GM19468 (cell line): ENCODE data around the gene CCDC70.
"Not testable (repeated sequence)": the region's sequence is repeated elsewhere in the genome, so short reads cannot be mapped to it uniquely, and the experiment has no call there.

Source experiments
- ATAC-seq: cut with Tn5 transposase; IDR thresholded peaks from one replicate; pipeline ENCODE4 v1.9.1; 2021; ENCODE audit warnings: mild to moderate bottlenecking, moderate library complexity, moderate number of reproducible peaks; ENCODE audit not compliant: unreplicated experiment; ENCODE audit errors: extremely low read depth

The CCDC70 gene

DNA sequence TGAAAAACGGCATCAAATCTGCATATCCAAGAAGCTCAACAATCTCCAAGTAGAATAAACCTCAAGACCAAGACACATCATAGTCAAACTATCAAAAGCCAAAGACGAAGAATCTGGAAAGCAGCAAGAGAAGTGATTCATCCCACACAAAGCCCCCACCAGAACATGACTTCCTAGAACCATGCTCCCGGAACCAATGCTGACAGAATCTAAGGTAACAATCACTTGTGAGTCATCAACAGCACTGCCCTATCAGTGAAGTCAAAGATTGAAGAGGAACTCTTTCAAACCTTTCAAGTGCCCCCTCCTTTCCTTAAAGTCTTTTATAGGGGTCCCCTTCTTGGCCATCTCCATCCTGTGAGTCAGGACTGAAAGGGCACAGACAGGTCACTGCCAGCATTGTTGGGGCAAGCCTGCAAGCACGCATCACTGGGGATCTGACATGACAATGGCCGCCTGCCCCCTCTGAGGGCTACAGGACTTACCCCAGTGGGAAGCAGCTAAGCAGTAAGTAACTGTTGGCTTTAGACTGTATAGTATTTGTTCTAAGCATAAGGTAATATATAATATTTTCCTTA is at the start of gene CCDC70:
TSS of gene CCDC70 (plus strand) at position 247 of the 578 bp plus-strand sequence. CDS start 3,443 bp downstream, outside the sequence.
- no peak for ATAC-seq

DNA sequence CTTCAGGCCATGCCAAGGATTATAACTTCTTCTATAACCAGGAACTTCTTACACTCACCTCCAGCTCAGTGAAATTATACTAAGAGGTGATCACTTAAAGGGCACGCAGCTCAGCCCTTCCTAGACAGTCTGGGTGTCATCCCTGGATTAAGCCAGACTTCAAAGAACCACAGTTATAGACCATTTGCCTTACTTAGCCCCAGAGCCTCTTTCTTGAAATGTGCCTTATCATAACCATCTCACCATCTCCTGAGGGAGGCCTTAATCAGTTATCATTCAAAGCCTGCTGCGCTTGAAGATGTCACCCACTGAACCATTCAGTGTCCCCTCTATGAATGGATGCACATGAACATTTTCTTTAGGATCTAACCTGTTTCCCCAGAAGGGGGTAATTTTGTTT is 47.7 kb upstream of the CCDC70 start:
- no peak for ATAC-seq

DNA sequence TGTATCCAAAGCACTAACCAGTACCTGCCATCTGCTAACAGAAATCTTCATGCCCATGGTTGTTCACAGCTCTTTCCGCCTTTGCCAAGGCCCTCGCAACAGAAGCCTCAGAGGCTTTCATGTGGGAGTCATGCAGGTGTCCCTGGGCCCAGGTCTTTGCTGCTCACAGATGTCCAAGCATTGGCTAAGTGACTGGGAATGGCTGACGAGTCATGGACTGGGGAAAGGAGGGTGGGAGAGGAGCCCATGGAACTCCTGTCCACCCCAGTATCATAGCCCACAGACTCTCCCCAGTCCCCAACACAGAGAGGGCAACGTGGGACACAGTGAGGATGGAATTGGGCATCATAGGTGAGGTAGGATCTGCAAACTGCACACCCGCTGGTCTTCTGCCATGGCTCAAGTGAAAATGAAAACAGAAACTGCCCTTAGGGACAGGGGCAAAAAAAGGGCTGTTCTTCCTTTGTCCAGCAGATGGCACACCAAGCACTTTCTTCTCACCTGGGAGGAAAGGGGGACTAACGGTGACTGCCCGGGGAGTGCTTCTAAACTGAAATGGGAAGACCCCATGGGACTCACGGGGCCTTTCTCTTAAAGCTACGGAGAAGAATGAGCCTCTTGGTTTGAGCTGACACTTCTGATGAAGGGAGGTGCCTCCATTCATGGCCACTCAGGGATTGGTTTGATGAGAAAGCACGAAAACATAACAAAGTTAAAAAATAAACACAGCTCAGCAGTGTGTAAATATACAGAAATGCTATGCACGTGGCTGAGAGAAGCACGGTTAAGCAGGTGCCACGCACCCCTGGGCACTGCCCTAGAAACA is 46.7 kb upstream of the CCDC70 start:
- ATAC-seq: peak; percentile 73

DNA sequence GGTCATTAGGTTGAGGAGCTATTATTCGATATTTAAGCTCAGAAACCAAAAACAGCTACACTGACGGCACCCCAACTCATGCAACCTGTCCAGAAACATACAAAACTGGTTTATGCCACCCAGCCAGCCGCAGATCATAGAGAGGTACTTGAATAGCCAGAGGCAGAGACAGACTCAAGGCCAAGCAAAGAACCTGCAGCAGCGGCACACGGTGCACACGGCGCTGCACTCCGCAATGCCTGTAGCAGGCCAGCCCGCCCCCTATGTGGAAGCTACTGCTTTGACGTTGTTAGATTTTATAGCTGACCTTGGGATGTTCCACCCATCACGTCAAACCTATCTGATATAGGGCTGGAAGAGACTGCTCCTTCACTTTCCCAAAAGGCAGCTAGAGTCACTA is 45.9 kb upstream of the CCDC70 start:
- ATAC-seq: no peak

GRCh38 chr13:51816604-51817249 is 45.0 kb upstream of the CCDC70 start:
- no peak for ATAC-seq

GRCh38 chr13:51817717-51818116 is 44.1 kb upstream of the CCDC70 start:
- ATAC-seq: no peak

- ATAC-seq: no peak
Measured at GRCh38 chr13:51818276-51818675, 43.5 kb upstream of the CCDC70 start.

- ATAC-seq: no peak
Measured at GRCh38 chr13:51818781-51819511, 42.8 kb upstream of the CCDC70 start.

- ATAC-seq: no peak
Measured at GRCh38 chr13:51819544-51819943, 42.2 kb upstream of the CCDC70 start.

GRCh38 chr13:51820016-51820597 is 41.7 kb upstream of the CCDC70 start:
- no peak for ATAC-seq

GRCh38 chr13:51821606-51822005 is 40.2 kb upstream of the CCDC70 start:
- no peak for ATAC-seq

DNA sequence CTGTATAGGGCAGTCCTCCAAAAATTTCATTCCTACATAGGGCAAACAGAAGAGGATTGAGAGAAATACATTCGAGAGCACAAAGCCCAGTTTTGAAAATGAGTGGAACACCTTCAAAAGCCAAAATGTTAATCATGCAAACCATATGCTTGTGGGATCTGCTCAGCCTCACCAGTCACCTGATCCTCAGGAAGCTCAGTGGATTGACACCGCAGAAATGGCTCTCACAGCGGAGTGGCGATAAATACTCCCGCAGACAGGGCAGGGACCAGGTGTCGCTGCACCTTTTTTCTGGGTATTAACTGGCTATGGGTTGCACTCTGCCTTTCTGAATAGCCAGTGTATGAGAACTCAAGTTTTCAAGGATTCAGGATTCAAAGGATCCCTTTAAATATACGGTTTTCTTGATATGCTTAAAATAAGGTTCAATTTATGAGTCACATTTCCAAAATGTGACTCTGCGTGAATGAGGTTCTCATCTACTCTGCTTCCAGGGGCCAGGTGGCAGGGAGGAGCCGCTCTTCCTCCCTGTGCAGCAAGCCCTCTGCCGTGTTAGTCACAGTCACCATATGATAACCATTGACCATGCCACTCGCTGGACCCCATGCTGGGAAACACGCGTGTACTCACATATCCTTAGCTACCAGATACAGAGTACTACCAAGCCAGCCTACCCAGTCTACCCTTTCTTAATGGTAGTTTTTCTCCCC is 39.5 kb upstream of the CCDC70 start:
- no peak for ATAC-seq

DNA sequence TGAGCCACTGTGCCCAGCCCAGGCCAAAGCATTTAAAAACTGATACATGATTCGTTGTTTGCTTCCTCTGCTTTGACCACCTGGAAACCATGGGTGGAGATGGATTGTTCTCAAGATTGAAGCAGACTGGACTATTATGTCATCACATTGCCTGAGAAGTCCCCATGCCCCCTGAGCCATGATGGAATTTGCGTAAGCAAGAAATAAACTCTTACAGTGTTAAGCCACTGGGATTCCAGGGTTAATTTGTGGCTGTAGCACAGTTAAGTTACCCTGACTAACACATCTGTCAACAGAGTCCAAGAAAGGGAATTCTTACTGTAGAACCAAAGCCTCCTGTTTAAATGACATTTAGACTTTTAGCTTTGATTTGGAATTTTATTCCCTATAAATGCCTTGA is 38.4 kb upstream of the CCDC70 start:
- ATAC-seq: no peak

GRCh38 chr13:51823863-51824262 is 37.9 kb upstream of the CCDC70 start:
- ATAC-seq: no peak

DNA sequence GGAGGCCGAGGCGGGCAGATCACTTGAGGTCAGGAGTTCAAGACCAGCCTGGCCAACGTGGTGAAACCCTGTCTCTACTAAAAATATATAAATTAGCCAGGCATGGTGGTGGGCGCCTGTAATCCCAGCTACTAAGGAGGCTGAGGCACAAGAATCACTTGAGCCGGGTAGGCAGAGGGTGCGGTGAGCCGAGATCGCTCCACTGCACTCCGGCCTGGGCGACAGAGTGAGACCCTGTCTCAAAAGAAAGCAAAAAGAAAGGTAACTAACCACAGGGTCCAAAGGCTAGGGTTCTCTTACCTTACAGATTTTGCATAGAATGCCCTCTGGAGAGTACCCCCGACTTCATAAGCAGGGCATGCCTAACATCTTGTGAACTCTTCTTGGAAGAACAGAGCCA is 37.1 kb upstream of the CCDC70 start:
- not testable (repeated sequence) for ATAC-seq

DNA sequence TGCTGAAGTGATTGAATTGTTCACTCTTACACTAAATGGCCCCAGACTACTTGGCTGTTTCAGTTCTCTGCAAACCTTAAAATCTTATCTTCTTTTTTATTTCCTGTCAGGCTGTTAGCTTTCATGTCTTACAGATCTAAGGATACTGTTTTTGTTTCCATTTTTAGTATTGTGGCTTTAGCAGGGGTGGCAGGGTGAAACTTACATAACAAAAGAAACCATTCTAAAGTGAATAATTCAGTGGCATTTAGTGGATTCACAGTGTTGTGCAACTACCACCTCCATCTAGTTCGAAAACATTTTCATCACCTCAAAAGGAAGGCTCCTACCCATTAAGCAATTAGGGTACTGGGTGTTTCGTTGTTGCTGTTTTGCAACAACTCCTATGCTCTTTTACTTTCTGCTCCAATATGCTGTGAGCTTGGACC is 36.6 kb upstream of the CCDC70 start:
- ATAC-seq: no peak

DNA sequence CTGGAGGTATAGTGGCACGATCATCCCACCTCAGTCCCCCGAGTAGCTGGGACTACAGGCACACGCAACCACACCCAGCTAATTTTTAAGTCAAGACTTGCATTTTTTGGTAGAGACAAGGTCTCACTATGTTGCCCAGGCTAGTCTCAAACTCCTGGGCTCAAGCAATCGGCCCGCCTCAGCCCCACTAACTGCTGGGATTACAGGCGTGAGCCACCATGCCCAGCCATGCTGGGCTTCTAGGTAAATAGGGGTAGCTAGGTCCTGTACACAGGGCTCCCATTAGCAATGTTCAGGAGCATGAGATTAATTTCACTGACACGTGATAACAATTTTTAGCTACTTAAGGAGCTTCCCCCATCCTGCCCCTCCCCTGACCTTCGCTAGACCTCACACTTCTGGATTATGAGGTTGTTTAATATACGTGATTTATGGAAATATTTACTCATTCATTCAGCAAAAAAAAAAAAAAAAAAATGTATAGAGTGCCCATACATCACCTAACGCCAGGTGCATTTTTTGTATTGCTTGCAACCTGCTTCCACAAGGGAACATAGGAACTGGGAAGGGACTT is 36.0 kb upstream of the CCDC70 start:
- no peak for ATAC-seq

- no peak for ATAC-seq
Measured at GRCh38 chr13:51826606-51827005, 35.2 kb upstream of the CCDC70 start.

GRCh38 chr13:51827254-51827653 is 34.5 kb upstream of the CCDC70 start:
- ATAC-seq: no peak
